ENCODE data around the gene NDUFS7. TPM values are rescaled to one million over a fixed set of nuclear protein-coding genes. Genes with fewer than 3 reads are reported as not detected.

Gene NDUFS7
- total RNA-seq, 2 experiments from 2014 or later, result 93.4 to 113 TPM

GRCh38 chr19:1423436-1424191, 39.9 kb downstream of the NDUFS7 start:
- no peaks in the 10 kb centered on the region for H3K9me3 Mint-ChIP-seq (ENCODE audit: low read depth)
- no peaks in the 10 kb centered on the region for H3K4me1 Mint-ChIP-seq
- DNase-seq (no peak), ATAC-seq (no peak)
- intact Hi-C loops (cut with DNase I, micrococcal nuclease), result no loop called here
- ChIA-PET CTCF (no interaction called here), POLR2A (no interaction called here)
- no peaks in the 10 kb centered on the region for H3K27me3 Mint-ChIP-seq
- peaks cover 37% of the 10 kb centered on the region for H3K36me3 Mint-ChIP-seq (ENCODE audit: low read depth)
- no peak overlapping the region for H3K27ac Mint-ChIP-seq
- H3K4me3 Mint-ChIP-seq, result no peak overlapping the region

- peaks cover 31% of the 10 kb centered on the region for H3K36me3 Mint-ChIP-seq (ENCODE audit: low read depth)
- H3K27ac Mint-ChIP-seq, result no peak overlapping the region
- no peak for DNase-seq
- H3K9me3 Mint-ChIP-seq (ENCODE audit: low read depth), result no peaks in the 10 kb centered on the region
- ATAC-seq, result no peak
- ChIA-PET CTCF (interaction anchor here (0.5 kb wide), 1 partner anchor 12 kb away, joined by 3 read pairs; no protein-coding TSS in a partner anchor), POLR2A (no interaction called here)
- intact Hi-C loops (cut with DNase I, micrococcal nuclease), result no loop called here
- H3K27me3 Mint-ChIP-seq, result no peaks in the 10 kb centered on the region
- no peak overlapping the region for H3K4me3 Mint-ChIP-seq
- no peaks in the 10 kb centered on the region for H3K4me1 Mint-ChIP-seq
Observed at GRCh38 chr19:1424192-1424955, 40.7 kb downstream of the NDUFS7 start.

- Mint-ChIP-seq H3K4me3 (no peak overlapping the region), H3K36me3 (ENCODE audit: low read depth) (peaks cover 26% of the 10 kb centered on the region), H3K27me3 (no peaks in the 10 kb centered on the region), H3K4me1 (no peaks in the 10 kb centered on the region), H3K27ac (no peak overlapping the region), H3K9me3 (ENCODE audit: low read depth) (no peaks in the 10 kb centered on the region)
- ChIA-PET POLR2A (no interaction called here), CTCF (interaction anchor here (0.5 kb wide), 1 partner anchor 11 kb away, joined by 3 read pairs; no protein-coding TSS in a partner anchor)
- no peak for ATAC-seq
- intact Hi-C loops (cut with DNase I, micrococcal nuclease), result no loop called here
- no peak for DNase-seq
Observed at GRCh38 chr19:1425102-1425837, 41.6 kb downstream of the NDUFS7 start.

GRCh38 chr19:1425902-1426301, 42.2 kb downstream of the NDUFS7 start:
- no peaks in the 10 kb centered on the region for H3K27me3 Mint-ChIP-seq

GRCh38 chr19:1426736-1427135, 43.0 kb downstream of the NDUFS7 start:
- no peak overlapping the region for H3K27ac Mint-ChIP-seq
- no peak overlapping the region for H3K4me3 Mint-ChIP-seq
- no peaks in the 10 kb centered on the region for H3K4me1 Mint-ChIP-seq
- no peaks in the 10 kb centered on the region for H3K9me3 Mint-ChIP-seq (ENCODE audit: low read depth)
- peaks cover 24% of the 10 kb centered on the region for H3K36me3 Mint-ChIP-seq (ENCODE audit: low read depth)
- ChIA-PET POLR2A (no interaction called here), CTCF (interaction anchor here (1.1 kb wide), 1 partner anchor 11 kb away, joined by 3 read pairs; no protein-coding TSS in a partner anchor)
- no peaks in the 10 kb centered on the region for H3K27me3 Mint-ChIP-seq
- DNase-seq (no peak), ATAC-seq (no peak)
- intact Hi-C loops (cut with DNase I, micrococcal nuclease), result no loop called here

More at GRCh38 chr19:1425902-1426301, 42.2 kb downstream of the NDUFS7 start:
- CTCF ChIA-PET, result no interaction called here
- peaks cover 22% of the 10 kb centered on the region for H3K36me3 Mint-ChIP-seq (ENCODE audit: low read depth)
- H3K4me1 Mint-ChIP-seq, result no peaks in the 10 kb centered on the region
- intact Hi-C loops (cut with DNase I, micrococcal nuclease), result no loop called here
- H3K4me3 Mint-ChIP-seq, result no peak overlapping the region
- no peak overlapping the region for H3K27ac Mint-ChIP-seq
- ATAC-seq (no peak), DNase-seq (no peak)
- no peaks in the 10 kb centered on the region for H3K9me3 Mint-ChIP-seq (ENCODE audit: low read depth)
- POLR2A ChIA-PET, result no interaction called here

GRCh38 chr19:1427221-1427920, 43.7 kb downstream of the NDUFS7 start:
- ATAC-seq, result no peak
- DNase-seq, result no peak
- no peak overlapping the region for H3K4me3 Mint-ChIP-seq
- H3K4me1 Mint-ChIP-seq, result no peaks in the 10 kb centered on the region
- POLR2A ChIA-PET, result no interaction called here
- intact Hi-C loops (cut with DNase I, micrococcal nuclease), result no loop called here
- H3K9me3 Mint-ChIP-seq (ENCODE audit: low read depth), result no peaks in the 10 kb centered on the region
- CTCF ChIA-PET, result interaction anchor here (0.6 to 1.1 kb wide), 3 partner anchors 9 to 13 kb away, joined by 3 read pairs; no protein-coding TSS in a partner anchor
- H3K27me3 Mint-ChIP-seq, result no peaks in the 10 kb centered on the region
- no peak overlapping the region for H3K27ac Mint-ChIP-seq
- peaks cover 27% of the 10 kb centered on the region for H3K36me3 Mint-ChIP-seq (ENCODE audit: low read depth)

GRCh38 chr19:1428738-1429391, 45.2 kb downstream of the NDUFS7 start:
- intact Hi-C loops (cut with DNase I, micrococcal nuclease), result no loop called here
- no peaks in the 10 kb centered on the region for H3K27me3 Mint-ChIP-seq
- ChIA-PET CTCF (interaction anchor here (0.8 to 1.4 kb wide), 2 partner anchors 16 to 20 kb away, joined by 3 read pairs; no protein-coding TSS in a partner anchor), POLR2A (no interaction called here)
- no peaks in the 10 kb centered on the region for H3K9me3 Mint-ChIP-seq (ENCODE audit: low read depth)
- no peak for DNase-seq
- no peak overlapping the region for H3K27ac Mint-ChIP-seq
- ATAC-seq, result no peak
- H3K4me3 Mint-ChIP-seq, result no peak overlapping the region
- H3K36me3 Mint-ChIP-seq (ENCODE audit: low read depth), result peaks cover 27% of the 10 kb centered on the region
- no peaks in the 10 kb centered on the region for H3K4me1 Mint-ChIP-seq

- intact Hi-C loops (cut with DNase I, micrococcal nuclease), result no loop called here
- ChIA-PET POLR2A (no interaction called here), CTCF (interaction anchor here (1.4 kb wide), 1 partner anchor 21 kb away, joined by 3 read pairs; no protein-coding TSS in a partner anchor)
- ATAC-seq (no peak), DNase-seq (no peak)
- Mint-ChIP-seq H3K4me3 (no peak overlapping the region), H3K27me3 (no peaks in the 10 kb centered on the region), H3K36me3 (ENCODE audit: low read depth) (peaks cover 23% of the 10 kb centered on the region), H3K4me1 (no peaks in the 10 kb centered on the region), H3K9me3 (ENCODE audit: low read depth) (no peaks in the 10 kb centered on the region), H3K27ac (no peak overlapping the region)
Observed at GRCh38 chr19:1429750-1430149, 46.0 kb downstream of the NDUFS7 start.

GRCh38 chr19:1430246-1430645, 46.5 kb downstream of the NDUFS7 start:
- no peaks in the 10 kb centered on the region for H3K4me1 Mint-ChIP-seq
- intact Hi-C loops (cut with DNase I, micrococcal nuclease), result no loop called here
- no peaks in the 10 kb centered on the region for H3K27me3 Mint-ChIP-seq
- no peak overlapping the region for H3K4me3 Mint-ChIP-seq
- no peaks in the 10 kb centered on the region for H3K9me3 Mint-ChIP-seq (ENCODE audit: low read depth)
- peaks cover 21% of the 10 kb centered on the region for H3K36me3 Mint-ChIP-seq (ENCODE audit: low read depth)
- ATAC-seq (no peak), DNase-seq (no peak)
- CTCF ChIA-PET, result interaction anchor here (0.6 to 0.7 kb wide), 2 partner anchors 13 to 164 kb away, joined by 4 to 6 read pairs; no protein-coding TSS in a partner anchor
- H3K27ac Mint-ChIP-seq, result no peak overlapping the region
- POLR2A ChIA-PET, result no interaction called here

GRCh38 chr19:1431759-1432506, 48.2 kb downstream of the NDUFS7 start:
- Mint-ChIP-seq H3K27me3 (no peaks in the 10 kb centered on the region), H3K27ac (no peak overlapping the region), H3K9me3 (ENCODE audit: low read depth) (no peaks in the 10 kb centered on the region), H3K4me1 (no peaks in the 10 kb centered on the region), H3K4me3 (no peak overlapping the region), H3K36me3 (ENCODE audit: low read depth) (peaks cover 19% of the 10 kb centered on the region)
- no peak for DNase-seq
- CTCF ChIA-PET, result interaction anchor here (0.6 kb wide), 1 partner anchor 241 kb away, joined by 3 read pairs; no protein-coding TSS in a partner anchor
- intact Hi-C loops (cut with DNase I, micrococcal nuclease), result no loop called here
- no peak for ATAC-seq
- POLR2A ChIA-PET, result interaction anchor here (0.5 kb wide), 1 partner anchor 18 kb away, joined by 4 read pairs; no protein-coding TSS in a partner anchor
